PC-3 (cell line): ENCODE results near the gene GPATCH1. TPM values are rescaled to one million over a fixed set of nuclear protein-coding genes. Genes with fewer than 3 reads are reported as not detected.

Source experiments
- ATAC-seq: fragments of 200-7000 bp; cut with Tn5 transposase; 2 replicates; pipeline ENCODE4 v1.9.1; 2020; ENCODE audit warnings: mild to moderate bottlenecking, moderate library complexity
- BruUV-seq: library from RNA; stranded (reverse); fragments of 400-500 nt; replicated peaks from 2 replicates; lab custom pipeline; 2021; lab: Mats Ljungman, UMichigan
- CTCF ChIA-PET: fragments of 300-600 bp; sonication (Branson Sonifier 250); formaldehyde crosslinking; loops from one replicate; lab custom pipeline; 2022; ENCODE audit warnings: antibody characterized with exemption; lab: Charles Lee
- POLR2A ChIA-PET: fragments of 300-600 bp; sonication (Branson Sonifier 250); formaldehyde crosslinking; loops from one replicate; lab custom pipeline; 2022; ENCODE audit warnings: antibody characterized with exemption; ENCODE audit not compliant: unreplicated experiment; lab: Charles Lee
- DNase-seq: peaks from one replicate; pipeline ENCODE4 v3.0.0-alpha.2; 2015
- H2AFZ ChIP-seq: fragments of 300-600 bp; sonication (generic); 2 replicates; pipeline ENCODE4 v1.6.0; 2016; ENCODE audit warnings: antibody characterized with exemption, low read length
- H3F3A ChIP-seq: fragments of 300-600 bp; sonication (generic); one replicate; pipeline ENCODE4 v1.6.0; 2017; ENCODE audit warnings: antibody characterized with exemption, low read length, control low read depth, mild to moderate bottlenecking; ENCODE audit not compliant: unreplicated experiment
- H3K27ac ChIP-seq: fragments of 300-600 bp; sonication (generic); 2 replicates; pipeline ENCODE4 v1.5.1; 2016; ENCODE audit warnings: mild to moderate bottlenecking, low read length
- H3K27me3 ChIP-seq: fragments of 300-600 bp; sonication (generic); 2 replicates; pipeline ENCODE4 v1.6.1; 2016; ENCODE audit warnings: low read length, mixed read lengths
- H3K36me3 ChIP-seq: fragments of 300-600 bp; sonication (generic); 2 replicates; pipeline ENCODE4 v1.6.1; 2016; ENCODE audit warnings: low read depth, mixed run types, low read length, mixed read lengths
- H3K4me1 ChIP-seq: fragments of 300-600 bp; sonication (generic); 2 replicates; pipeline ENCODE4 v1.5.1; 2016; ENCODE audit warnings: low read length; ENCODE audit not compliant: insufficient read depth
- H3K4me2 ChIP-seq: fragments of 300-600 bp; sonication (generic); 2 replicates; pipeline ENCODE4 v1.6.0; 2016; ENCODE audit warnings: low read length
- H3K4me3 ChIP-seq: fragments of 300-600 bp; sonication (generic); 2 replicates; pipeline ENCODE4 v1.5.1; 2016; ENCODE audit warnings: mild to moderate bottlenecking, low read length, mixed read lengths
- H3K79me2 ChIP-seq: fragments of 300-600 bp; sonication (generic); 2 replicates; pipeline ENCODE4 v1.6.1; 2017; ENCODE audit warnings: low read length, mixed read lengths
- H3K9ac ChIP-seq: fragments of 300-600 bp; sonication (generic); 2 replicates; pipeline ENCODE4 v1.6.0; 2016; ENCODE audit warnings: mild to moderate bottlenecking, low read length
- H3K9me2 ChIP-seq: fragments of 300-600 bp; sonication (generic); replicated peaks from 2 replicates; pipeline ENCODE4 v1.6.1; 2016; ENCODE audit warnings: mixed run types, low read length, mixed read lengths
- H3K9me3 ChIP-seq: fragments of 300-600 bp; sonication (generic); 2 replicates; pipeline ENCODE4 v1.6.1; 2016; ENCODE audit warnings: low read length, mixed read lengths
- H4K20me1 ChIP-seq: fragments of 300-600 bp; sonication (generic); 2 replicates; pipeline ENCODE4 v1.6.1; 2016; ENCODE audit warnings: low read length, mixed read lengths
- EZH2 ChIP-seq: fragments of 300-600 bp; sonication (generic); IDR thresholded peaks from one replicate; pipeline ENCODE4 v1.6.1; 2017; ENCODE audit warnings: antibody characterized with exemption, mild to moderate bottlenecking, low read length; ENCODE audit not compliant: unreplicated experiment
- EZH2phosphoT487 ChIP-seq: fragments of 300-600 bp; sonication (generic); IDR thresholded peaks from 2 replicates; pipeline ENCODE4 v1.6.1; 2018; ENCODE audit warnings: mild to moderate bottlenecking, antibody characterized with exemption, low read length, borderline replicate concordance
- intact Hi-C: fragments of 100-400 bp; cut with micrococcal nuclease; formaldehyde crosslinking; loops from 2 replicates; pipeline ENCODE4 v1.9.0; 2023
- total RNA-seq: library from RNA; depleted of rRNA; stranded (reverse); fragments of >200 nt; gene quantifications from 2 replicates; pipeline ENCODE4 v1.2.3, GENCODE V29; 2014
- TF ChIP-seq, protein P1 (sequence below): fragments of 300-600 bp; sonication (generic); conservative IDR thresholded peaks from 2 replicates; pipeline ENCODE4 v1.5.1; 2017; ENCODE audit warnings: antibody characterized with exemption, low read depth, mild to moderate bottlenecking, low read length

Gene GPATCH1
- total RNA-seq, 1 experiment from 2014 or later, result 6.9 TPM

DNA sequence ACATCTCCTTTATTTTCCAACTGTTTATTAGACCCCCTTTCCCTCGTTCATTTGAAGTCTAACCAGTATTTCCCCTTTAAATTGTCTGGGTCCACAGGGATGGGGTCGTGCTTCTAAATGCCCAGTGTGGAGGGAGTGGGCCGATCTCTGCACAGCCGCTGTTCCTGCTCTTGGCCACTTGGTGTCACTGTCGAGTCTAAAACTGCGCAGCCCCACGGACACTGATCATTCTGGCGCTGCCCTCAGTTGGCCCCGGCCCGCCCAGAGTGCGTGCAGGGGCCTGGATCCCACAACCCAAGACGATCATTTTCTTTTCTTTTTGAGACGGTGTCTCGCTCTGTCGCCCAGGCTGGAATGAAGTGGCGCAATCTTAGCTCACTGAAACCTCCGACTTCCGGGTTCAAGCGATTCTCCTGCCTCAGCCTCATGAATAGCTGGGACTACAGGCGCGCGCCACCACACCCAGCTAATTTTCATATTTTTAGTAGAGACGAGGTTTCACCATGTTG is 63.0 kb downstream of the GPATCH1 start:
- peak overlapping the region; percentile 66 for H3K4me2 ChIP-seq
- no peaks in the 10 kb centered on the region for H3K36me3 ChIP-seq
- ChIA-PET CTCF (interaction anchor here (0.6 to 1.6 kb wide), 4 partner anchors 9 to 434 kb away, joined by 3 to 8 read pairs (median 4); no protein-coding TSS in a partner anchor), POLR2A (no interaction called here)
- H3K27ac ChIP-seq, result no peak overlapping the region
- DNase-seq, result peak; percentile 62
- no peaks in the 10 kb centered on the region for H3K9me2 ChIP-seq
- no peaks in the 10 kb centered on the region for H4K20me1 ChIP-seq
- no TSS peak for BruUV-seq
- H2AFZ ChIP-seq, result peak overlapping the region; percentile 50; the same call in 1 of the 2 replicates
- H3F3A ChIP-seq, result no peaks in the 10 kb centered on the region
- H3K4me1 ChIP-seq, result no peaks in the 10 kb centered on the region
- TF ChIP-seq, protein P1, sequence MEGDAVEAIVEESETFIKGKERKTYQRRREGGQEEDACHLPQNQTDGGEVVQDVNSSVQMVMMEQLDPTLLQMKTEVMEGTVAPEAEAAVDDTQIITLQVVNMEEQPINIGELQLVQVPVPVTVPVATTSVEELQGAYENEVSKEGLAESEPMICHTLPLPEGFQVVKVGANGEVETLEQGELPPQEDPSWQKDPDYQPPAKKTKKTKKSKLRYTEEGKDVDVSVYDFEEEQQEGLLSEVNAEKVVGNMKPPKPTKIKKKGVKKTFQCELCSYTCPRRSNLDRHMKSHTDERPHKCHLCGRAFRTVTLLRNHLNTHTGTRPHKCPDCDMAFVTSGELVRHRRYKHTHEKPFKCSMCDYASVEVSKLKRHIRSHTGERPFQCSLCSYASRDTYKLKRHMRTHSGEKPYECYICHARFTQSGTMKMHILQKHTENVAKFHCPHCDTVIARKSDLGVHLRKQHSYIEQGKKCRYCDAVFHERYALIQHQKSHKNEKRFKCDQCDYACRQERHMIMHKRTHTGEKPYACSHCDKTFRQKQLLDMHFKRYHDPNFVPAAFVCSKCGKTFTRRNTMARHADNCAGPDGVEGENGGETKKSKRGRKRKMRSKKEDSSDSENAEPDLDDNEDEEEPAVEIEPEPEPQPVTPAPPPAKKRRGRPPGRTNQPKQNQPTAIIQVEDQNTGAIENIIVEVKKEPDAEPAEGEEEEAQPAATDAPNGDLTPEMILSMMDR, result peak; percentile 79
- TF ChIP-seq EZH2, result no peak
- H3K9me3 ChIP-seq, result no peaks in the 10 kb centered on the region
- intact Hi-C loops, result loop anchor here (1.0 to 5.0 kb wide), 2 partner anchors 40 to 93 kb away; no protein-coding TSS in a partner anchor
- no peaks in the 10 kb centered on the region for H3K79me2 ChIP-seq
- H3K27me3 ChIP-seq, result no peaks in the 10 kb centered on the region
- no peak overlapping the region for H3K9ac ChIP-seq
- ATAC-seq, result peak; percentile 98
- peak overlapping the region; percentile 17; the same call in 1 of the 2 replicates for H3K4me3 ChIP-seq

- no peak overlapping the region for H3K4me3 ChIP-seq
- ATAC-seq, result no peak
- H3K4me1 ChIP-seq, result no peaks in the 10 kb centered on the region
- no peak overlapping the region for H3K27ac ChIP-seq
- no peak overlapping the region for H2AFZ ChIP-seq
- no peaks in the 10 kb centered on the region for H3K36me3 ChIP-seq
- no peaks in the 10 kb centered on the region for H3K79me2 ChIP-seq
- no peaks in the 10 kb centered on the region for H3F3A ChIP-seq
- no peak for TF ChIP-seq EZH2phosphoT487
- TF ChIP-seq, protein P1, result no peak
- no peak for TF ChIP-seq EZH2
- no peaks in the 10 kb centered on the region for H3K27me3 ChIP-seq
- H3K4me2 ChIP-seq, result no peak overlapping the region
- H3K9me2 ChIP-seq, result no peaks in the 10 kb centered on the region
- no peaks in the 10 kb centered on the region for H3K9me3 ChIP-seq
- ChIA-PET CTCF (no interaction called here), POLR2A (no interaction called here)
- H4K20me1 ChIP-seq, result no peaks in the 10 kb centered on the region
- no peak overlapping the region for H3K9ac ChIP-seq
- DNase-seq, result no peak
- intact Hi-C loops, result no loop called here
- BruUV-seq, result no TSS peak
Measured at GRCh38 chr19:33146209-33146608, 65.2 kb downstream of the GPATCH1 start.

DNA sequence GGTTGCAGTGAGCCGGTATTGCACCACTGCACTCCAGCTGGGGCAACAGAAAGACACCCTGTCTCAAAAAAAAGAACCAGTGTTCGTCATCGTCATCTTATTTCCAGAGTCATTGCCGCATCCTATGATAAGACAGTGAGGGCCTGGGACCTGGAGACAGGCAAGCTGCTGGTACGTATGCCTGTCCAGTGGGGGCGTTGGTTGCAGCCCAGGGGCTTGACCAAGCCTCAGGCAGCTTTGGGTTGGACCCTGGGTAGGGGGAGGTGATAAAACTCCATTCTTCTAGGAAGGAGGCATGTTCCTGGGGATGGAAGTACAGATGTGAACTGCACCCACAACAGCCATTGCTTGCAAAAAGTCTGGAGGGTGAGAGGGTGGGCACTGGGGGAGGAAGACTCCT is 66.6 kb downstream of the GPATCH1 start:
- intact Hi-C loops, result no loop called here
- H3K36me3 ChIP-seq, result no peaks in the 10 kb centered on the region
- H2AFZ ChIP-seq, result no peak overlapping the region
- no peaks in the 10 kb centered on the region for H3K9me2 ChIP-seq
- H3K9me3 ChIP-seq, result no peaks in the 10 kb centered on the region
- no peaks in the 10 kb centered on the region for H3K79me2 ChIP-seq
- CTCF ChIA-PET, result no interaction called here
- H3K4me3 ChIP-seq, result no peak overlapping the region
- H3K9ac ChIP-seq, result no peak overlapping the region
- TF ChIP-seq EZH2phosphoT487, result no peak
- no peak for TF ChIP-seq EZH2
- H3K27me3 ChIP-seq, result no peaks in the 10 kb centered on the region
- H3F3A ChIP-seq, result no peaks in the 10 kb centered on the region
- DNase-seq (no peak), ATAC-seq (no peak)
- H3K4me2 ChIP-seq, result no peak overlapping the region
- BruUV-seq, result no TSS peak
- H4K20me1 ChIP-seq, result no peaks in the 10 kb centered on the region
- no peaks in the 10 kb centered on the region for H3K4me1 ChIP-seq
- POLR2A ChIA-PET, result no interaction called here
- H3K27ac ChIP-seq, result no peak overlapping the region
